GM12878 (cell line): Measurements from ENCODE around the gene GMDS. TPM values are rescaled to one million over a fixed set of nuclear protein-coding genes. Genes with fewer than 3 reads are reported as not detected.

Experiments used
- ATAC-seq: fragments of 200-7000 bp; cut with Tn5 transposase; 3 replicates; pipeline ENCODE4 v1.9.1; 2020; ENCODE audit warnings: mild to moderate bottlenecking, moderate library complexity
- BruUV-seq: library from RNA; stranded (reverse); fragments of 400-500 nt; replicated peaks from 2 replicates; lab custom pipeline; 2021; lab: Mats Ljungman, UMichigan
- CTCF ChIA-PET: fragments of 300-600 bp; sonication (Branson Sonifier 250); formaldehyde crosslinking; extraction: SDS; loops from one replicate; lab custom pipeline; 2021; ENCODE audit warnings: inconsistent platforms; lab: Yijun Ruan, JAX
- POLR2A ChIA-PET: fragments of 350-600 bp; formaldehyde crosslinking; extraction: SDS; loops from one replicate; lab custom pipeline; 2021; ENCODE audit warnings: inconsistent platforms; lab: Charles Lee
- RAD21 ChIA-PET: fragments of 300-600 bp; sonication (Branson Sonifier 250); formaldehyde crosslinking; loops from one replicate; lab custom pipeline; 2023; ENCODE audit warnings: antibody characterized with exemption; ENCODE audit not compliant: unreplicated experiment; lab: Charles Lee
- SMC1A ChIA-PET: fragments of 300-600 bp; sonication (Branson Sonifier 250); formaldehyde crosslinking; loops from one replicate; lab custom pipeline; 2023; ENCODE audit not compliant: unreplicated experiment, uncharacterized antibody; lab: Charles Lee
- DNase-seq: peaks from one replicate; pipeline ENCODE4 v3.0.0-alpha.2; 2011; ENCODE audit warnings: low read depth, low spot score
- FAIRE-seq: peaks from 3 replicates; lab custom pipeline; 2011; peaks lifted over from hg19 to GRCh38; lab: Jason Lieb, UNC
- H2AFZ ChIP-seq: 2 replicates; pipeline ENCODE4 v1.6.0; 2011; ENCODE audit warnings: low read depth, low read length, control low read depth; ENCODE audit not compliant: control insufficient read depth
- H3K27ac ChIP-seq: 2 replicates; pipeline ENCODE4 v1.5.1; 2011; ENCODE audit warnings: control low read depth; ENCODE audit not compliant: control insufficient read depth, insufficient read depth
- H3K27me3 ChIP-seq, 2 experiments: replicated peaks in 1 of 2; 2 replicates each; pipeline versions ENCODE4 v1.6.0 to v1.6.1; 2011; ENCODE audit warnings: low read length in 1 of 2; ENCODE audit not compliant: control insufficient read depth in 2 of 2, insufficient read depth in 2 of 2
- H3K36me3 ChIP-seq, 2 experiments: 2 replicates each; pipeline ENCODE4 v1.5.1; 2011; ENCODE audit warnings: low read length in 1 of 2; ENCODE audit not compliant: control insufficient read depth in 2 of 2, insufficient read depth in 2 of 2
- H3K4me1 ChIP-seq: 2 replicates; pipeline ENCODE4 v1.6.1; 2011; ENCODE audit warnings: mild to moderate bottlenecking, low read length, moderate library complexity, mixed read lengths; ENCODE audit not compliant: control insufficient read depth, insufficient read depth
- H3K4me2 ChIP-seq: 2 replicates; pipeline ENCODE4 v1.6.0; 2011; ENCODE audit warnings: control low read depth; ENCODE audit not compliant: control insufficient read depth, insufficient read depth
- H3K4me3 ChIP-seq: fragments of 200-600 bp; sonication (generic); 2 replicates; pipeline ENCODE4 v1.5.1; 2016
- H3K79me2 ChIP-seq: 2 replicates; pipeline ENCODE4 v1.6.0; 2011; ENCODE audit warnings: low read length; ENCODE audit not compliant: control insufficient read depth, insufficient read depth
- H3K9ac ChIP-seq: 2 replicates; pipeline ENCODE4 v1.8.0; 2011; ENCODE audit warnings: low read length, control low read depth, mixed read lengths; ENCODE audit not compliant: control insufficient read depth, insufficient read depth
- H3K9me3 ChIP-seq: replicated peaks from 3 replicates; pipeline ENCODE4 v1.5.1; 2011; ENCODE audit warnings: mild to moderate bottlenecking, low read length; ENCODE audit not compliant: control insufficient read depth, insufficient read depth
- H4K20me1 ChIP-seq: 2 replicates; pipeline ENCODE4 v1.6.0; 2011; ENCODE audit not compliant: control insufficient read depth, insufficient read depth
- CBX5 ChIP-seq: sonication (generic); IDR thresholded peaks from 2 replicates; pipeline ENCODE4 v1.6.1; 2016; ENCODE audit warnings: low read depth, moderate library complexity, mild to moderate bottlenecking, inconsistent platforms
- EP300 ChIP-seq, 2 experiments: fragments of 150-350 bp in 1 of 2; IDR thresholded peaks; 2 replicates each; pipeline ENCODE4 v1.6.1; 2011 to 2012; ENCODE audit warnings: low read depth in 2 of 2, low read length in 2 of 2, borderline replicate concordance in 1 of 2, improper control_type of control experiment in 1 of 2, inconsistent platforms in 1 of 2; ENCODE audit not compliant: control insufficient read depth in 1 of 2
- HDAC6 ChIP-seq: fragments of 200-600 bp; sonication (generic); IDR thresholded peaks from one replicate; pipeline ENCODE4 v1.8.0; 2017; ENCODE audit warnings: antibody characterized with exemption; ENCODE audit not compliant: unreplicated experiment
- LARP7 ChIP-seq: fragments of 450-650 bp; IDR thresholded peaks from 2 replicates; pipeline ENCODE4 v1.6.1; 2017; ENCODE audit warnings: mild to moderate bottlenecking
- NFYB ChIP-seq: IDR thresholded peaks from 2 replicates; pipeline ENCODE4 v1.6.1; 2011; ENCODE audit warnings: low read depth, mild to moderate bottlenecking, low read length, improper control_type of control experiment, moderate library complexity; ENCODE audit not compliant: insufficient read depth
- NR2C1 ChIP-seq: fragments of 450-650 bp; IDR thresholded peaks from 2 replicates; pipeline ENCODE4 v1.6.1; 2017; ENCODE audit warnings: antibody characterized with exemption, mild to moderate bottlenecking, moderate library complexity
- NR2F1 ChIP-seq: fragments of 450-650 bp; conservative IDR thresholded peaks from 2 replicates; pipeline ENCODE4 v1.6.1; 2017; ENCODE audit warnings: mild to moderate bottlenecking
- SMAD5 ChIP-seq: IDR thresholded peaks from 2 replicates; pipeline ENCODE4 v1.6.1; 2016; ENCODE audit warnings: antibody characterized with exemption, low read depth
- STAT1 ChIP-seq: fragments of 450-650 bp; conservative IDR thresholded peaks from 2 replicates; pipeline ENCODE4 v1.6.1; 2014; ENCODE audit warnings: antibody characterized with exemption, mild to moderate bottlenecking
- STAT3 ChIP-seq: IDR thresholded peaks from 2 replicates; pipeline ENCODE4 v1.6.1; 2011; ENCODE audit warnings: low read depth, low read length, improper control_type of control experiment
- SUPT20H ChIP-seq: IDR thresholded peaks from 2 replicates; pipeline ENCODE4 v1.6.1; 2011; ENCODE audit warnings: low read depth, mild to moderate bottlenecking, low read length, moderate library complexity, borderline replicate concordance; ENCODE audit not compliant: control insufficient read depth
- ZNF217 ChIP-seq: fragments of 450-650 bp; IDR thresholded peaks from 2 replicates; pipeline ENCODE4 v1.6.1; 2017; ENCODE audit warnings: antibody characterized with exemption, mild to moderate bottlenecking
- ZNF274 ChIP-seq: IDR thresholded peaks from one replicate; pipeline ENCODE4 v1.8.0; 2011; ENCODE audit not compliant: insufficient read length, insufficient read depth
- WGBS: methylation state at CpG from one replicate; pipeline ENCODE4 v1.1.6; 2016; ENCODE audit warnings: low lambda C conversion rate; ENCODE audit not compliant: insufficient replicate concordance, insufficient coverage; ENCODE audit errors: missing lambda C conversion rate; 5-methylcytosine and 5-hydroxymethylcytosine counted together
- in situ Hi-C: fragments of 300-500 bp; cut with MboI; formaldehyde crosslinking; loops from 9 replicates; pipeline ENCODE4 v1.14.3; 2018; ENCODE audit warnings: mixed read lengths
- intact Hi-C: fragments of 100-400 bp; cut with micrococcal nuclease; formaldehyde crosslinking; loops from one replicate; pipeline ENCODE4 v1.14.2; 2022; ENCODE audit not compliant: unreplicated experiment
- polyA plus RNA-seq, 11 experiments: library from polyadenylated mRNA; depleted of rRNA in 4 of 11; unstranded in 6 of 11; stranded (reverse) in 5 of 11; fragments of >200 nt; fragmentation: Nextera tagmentation in 4 of 11; fragmentation: Illumina TruSeq in 1 of 11; extraction: Ambion mirVana in 4 of 11; extraction: Trizol in 1 of 11; gene quantifications; 1 replicate in 1 of 11; 2 replicates in 10 of 11; pipeline versions ENCODE4 v1.2.1 to v1.2.3, GENCODE V29; 2011 to 2016; ENCODE audit warnings: inconsistent platforms in 2 of 11, missing spikeins in 2 of 11, low read depth in 1 of 11
- total RNA-seq, 4 experiments: library from RNA; depleted of rRNA in 3 of 4; stranded (reverse); fragments of >200 nt in 3 of 4; fragmentation: Illumina TruSeq in 1 of 4; extraction: Trizol in 1 of 4; gene quantifications; 2 replicates each; pipeline versions ENCODE4 v1.2.1 to v1.2.3, GENCODE V29; 2013 to 2021
- TF ChIP-seq, protein P1 (sequence below): IDR thresholded peaks from 2 replicates; pipeline ENCODE4 v1.6.1; 2011; ENCODE audit warnings: mild to moderate bottlenecking, low read depth, low read length, moderate library complexity; ENCODE audit not compliant: insufficient replicate concordance
- TF ChIP-seq, protein P2 (sequence below): fragments of 450-650 bp; IDR thresholded peaks from 2 replicates; pipeline ENCODE4 v1.6.1; 2017; ENCODE audit warnings: antibody characterized with exemption, mild to moderate bottlenecking, moderate library complexity
- TF ChIP-seq, protein P3 (sequence below): fragments of 450-650 bp; conservative IDR thresholded peaks from 2 replicates; pipeline ENCODE4 v1.6.1; 2017; ENCODE audit warnings: mild to moderate bottlenecking, moderate library complexity
- TF ChIP-seq, protein P4 (sequence below): fragments of 450-650 bp; IDR thresholded peaks from 2 replicates; pipeline ENCODE4 v1.6.1; 2017; ENCODE audit warnings: low read depth, mild to moderate bottlenecking, moderate library complexity

The GMDS gene
- total and polyA plus RNA-seq, 10 of the 15 experiments (the other 5 are each of a cell fraction or from before 2014, with no cell fraction given), result 0.61 to 53.8 (median 29.3) TPM

DNA sequence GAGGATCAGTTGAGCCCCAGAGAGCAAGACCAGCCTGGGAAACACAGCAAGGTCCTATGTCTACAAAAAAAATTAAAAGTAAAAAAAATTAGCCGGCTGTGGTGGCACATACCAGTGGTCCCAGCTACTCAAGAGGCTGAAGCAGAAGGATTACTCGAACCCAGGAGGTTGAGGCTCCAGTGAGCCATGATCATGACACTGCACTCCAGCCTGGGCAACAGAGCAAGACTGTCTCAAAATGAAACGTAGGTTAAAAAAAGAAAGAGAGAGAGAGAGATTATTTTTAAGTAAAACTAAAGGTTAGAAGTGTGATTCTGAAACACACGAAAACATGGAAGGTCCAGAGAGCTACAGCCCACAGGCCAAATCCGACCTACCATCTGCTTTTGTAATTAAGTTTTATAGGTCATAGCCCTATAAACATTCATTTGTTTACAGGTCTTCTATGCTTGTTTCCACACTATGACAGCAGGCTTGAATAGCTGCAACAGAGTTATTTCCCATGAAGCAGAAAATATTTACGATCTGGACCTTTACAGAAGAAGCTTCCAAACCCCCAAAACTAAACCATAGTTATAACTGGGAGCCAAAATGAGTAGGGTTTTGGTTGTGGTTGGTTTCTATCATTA is 279.7 kb downstream of the GMDS start:
- no peak for DNase-seq
- FAIRE-seq, result no peak
- SMC1A ChIA-PET, result interaction anchor here (0.9 to 3.7 kb wide), 3 partner anchors 13 to 140 kb away, joined by 3 to 13 read pairs (median 3); no protein-coding TSS in a partner anchor
- Histone ChIP-seq H3K79me2 (no peaks in the 10 kb centered on the region), H3K4me2 (no peak overlapping the region), H3K9ac (no peak overlapping the region), H3K36me3 (no peaks in the 10 kb centered on the region), H3K4me3 (no peak overlapping the region), H2AFZ (no peak overlapping the region), H3K9me3 (no peaks in the 10 kb centered on the region), H3K27ac (no peak overlapping the region), H4K20me1 (no peaks in the 10 kb centered on the region), H3K27me3 (no peaks in the 10 kb centered on the region), H3K4me1 (no peaks in the 10 kb centered on the region)
- intact Hi-C loops, result no loop called here
- WGBS, result 19% methylated on average over 6 of the region's 6 CpGs
- in situ Hi-C loops, result no loop called here
- peak; percentile 27 for ATAC-seq
- CTCF ChIA-PET, result interaction anchor here (0.5 to 1.3 kb wide), 2 partner anchors 8 to 24 kb away, joined by 3 to 4 read pairs; no protein-coding TSS in a partner anchor
- POLR2A ChIA-PET, result no interaction called here
- no TSS peak for BruUV-seq
- RAD21 ChIA-PET, result no interaction called here
- TF ChIP-seq, protein P1, sequence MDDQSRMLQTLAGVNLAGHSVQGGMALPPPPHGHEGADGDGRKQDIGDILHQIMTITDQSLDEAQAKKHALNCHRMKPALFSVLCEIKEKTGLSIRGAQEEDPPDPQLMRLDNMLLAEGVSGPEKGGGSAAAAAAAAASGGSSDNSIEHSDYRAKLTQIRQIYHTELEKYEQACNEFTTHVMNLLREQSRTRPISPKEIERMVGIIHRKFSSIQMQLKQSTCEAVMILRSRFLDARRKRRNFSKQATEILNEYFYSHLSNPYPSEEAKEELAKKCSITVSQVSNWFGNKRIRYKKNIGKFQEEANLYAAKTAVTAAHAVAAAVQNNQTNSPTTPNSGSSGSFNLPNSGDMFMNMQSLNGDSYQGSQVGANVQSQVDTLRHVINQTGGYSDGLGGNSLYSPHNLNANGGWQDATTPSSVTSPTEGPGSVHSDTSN, result no peak
- TF ChIP-seq HDAC6 (no peak), ZNF217 (no peak), EP300 (IDR thresholded peaks at IDR 0.05; ENCODE audit: borderline replicate concordance in 1 of 2, control insufficient read depth in 1 of 2, low read depth in 2 of 2, low read length in 2 of 2) (no peak), SMAD5 (no peak), NFYB (no peak), NR2F1 (no peak), CBX5 (no peak), SUPT20H (no peak), LARP7 (no peak), ZNF274 (no peak), STAT3 (no peak), STAT1 (no peak), NR2C1 (no peak)
- TF ChIP-seq, protein P2, sequence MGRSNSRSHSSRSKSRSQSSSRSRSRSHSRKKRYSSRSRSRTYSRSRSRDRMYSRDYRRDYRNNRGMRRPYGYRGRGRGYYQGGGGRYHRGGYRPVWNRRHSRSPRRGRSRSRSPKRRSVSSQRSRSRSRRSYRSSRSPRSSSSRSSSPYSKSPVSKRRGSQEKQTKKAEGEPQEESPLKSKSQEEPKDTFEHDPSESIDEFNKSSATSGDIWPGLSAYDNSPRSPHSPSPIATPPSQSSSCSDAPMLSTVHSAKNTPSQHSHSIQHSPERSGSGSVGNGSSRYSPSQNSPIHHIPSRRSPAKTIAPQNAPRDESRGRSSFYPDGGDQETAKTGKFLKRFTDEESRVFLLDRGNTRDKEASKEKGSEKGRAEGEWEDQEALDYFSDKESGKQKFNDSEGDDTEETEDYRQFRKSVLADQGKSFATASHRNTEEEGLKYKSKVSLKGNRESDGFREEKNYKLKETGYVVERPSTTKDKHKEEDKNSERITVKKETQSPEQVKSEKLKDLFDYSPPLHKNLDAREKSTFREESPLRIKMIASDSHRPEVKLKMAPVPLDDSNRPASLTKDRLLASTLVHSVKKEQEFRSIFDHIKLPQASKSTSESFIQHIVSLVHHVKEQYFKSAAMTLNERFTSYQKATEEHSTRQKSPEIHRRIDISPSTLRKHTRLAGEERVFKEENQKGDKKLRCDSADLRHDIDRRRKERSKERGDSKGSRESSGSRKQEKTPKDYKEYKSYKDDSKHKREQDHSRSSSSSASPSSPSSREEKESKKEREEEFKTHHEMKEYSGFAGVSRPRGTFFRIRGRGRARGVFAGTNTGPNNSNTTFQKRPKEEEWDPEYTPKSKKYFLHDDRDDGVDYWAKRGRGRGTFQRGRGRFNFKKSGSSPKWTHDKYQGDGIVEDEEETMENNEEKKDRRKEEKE, result no peak
- TF ChIP-seq, protein P3, sequence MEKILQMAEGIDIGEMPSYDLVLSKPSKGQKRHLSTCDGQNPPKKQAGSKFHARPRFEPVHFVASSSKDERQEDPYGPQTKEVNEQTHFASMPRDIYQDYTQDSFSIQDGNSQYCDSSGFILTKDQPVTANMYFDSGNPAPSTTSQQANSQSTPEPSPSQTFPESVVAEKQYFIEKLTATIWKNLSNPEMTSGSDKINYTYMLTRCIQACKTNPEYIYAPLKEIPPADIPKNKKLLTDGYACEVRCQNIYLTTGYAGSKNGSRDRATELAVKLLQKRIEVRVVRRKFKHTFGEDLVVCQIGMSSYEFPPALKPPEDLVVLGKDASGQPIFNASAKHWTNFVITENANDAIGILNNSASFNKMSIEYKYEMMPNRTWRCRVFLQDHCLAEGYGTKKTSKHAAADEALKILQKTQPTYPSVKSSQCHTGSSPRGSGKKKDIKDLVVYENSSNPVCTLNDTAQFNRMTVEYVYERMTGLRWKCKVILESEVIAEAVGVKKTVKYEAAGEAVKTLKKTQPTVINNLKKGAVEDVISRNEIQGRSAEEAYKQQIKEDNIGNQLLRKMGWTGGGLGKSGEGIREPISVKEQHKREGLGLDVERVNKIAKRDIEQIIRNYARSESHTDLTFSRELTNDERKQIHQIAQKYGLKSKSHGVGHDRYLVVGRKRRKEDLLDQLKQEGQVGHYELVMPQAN, result no peak
- TF ChIP-seq, protein P4, sequence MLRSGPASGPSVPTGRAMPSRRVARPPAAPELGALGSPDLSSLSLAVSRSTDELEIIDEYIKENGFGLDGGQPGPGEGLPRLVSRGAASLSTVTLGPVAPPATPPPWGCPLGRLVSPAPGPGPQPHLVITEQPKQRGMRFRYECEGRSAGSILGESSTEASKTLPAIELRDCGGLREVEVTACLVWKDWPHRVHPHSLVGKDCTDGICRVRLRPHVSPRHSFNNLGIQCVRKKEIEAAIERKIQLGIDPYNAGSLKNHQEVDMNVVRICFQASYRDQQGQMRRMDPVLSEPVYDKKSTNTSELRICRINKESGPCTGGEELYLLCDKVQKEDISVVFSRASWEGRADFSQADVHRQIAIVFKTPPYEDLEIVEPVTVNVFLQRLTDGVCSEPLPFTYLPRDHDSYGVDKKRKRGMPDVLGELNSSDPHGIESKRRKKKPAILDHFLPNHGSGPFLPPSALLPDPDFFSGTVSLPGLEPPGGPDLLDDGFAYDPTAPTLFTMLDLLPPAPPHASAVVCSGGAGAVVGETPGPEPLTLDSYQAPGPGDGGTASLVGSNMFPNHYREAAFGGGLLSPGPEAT, result no peak
